ENCODE results near the gene MAGEC2. TPM values are rescaled to one million over a fixed set of nuclear protein-coding genes. Genes with fewer than 3 reads are reported as not detected.

Gene MAGEC2, protein sequence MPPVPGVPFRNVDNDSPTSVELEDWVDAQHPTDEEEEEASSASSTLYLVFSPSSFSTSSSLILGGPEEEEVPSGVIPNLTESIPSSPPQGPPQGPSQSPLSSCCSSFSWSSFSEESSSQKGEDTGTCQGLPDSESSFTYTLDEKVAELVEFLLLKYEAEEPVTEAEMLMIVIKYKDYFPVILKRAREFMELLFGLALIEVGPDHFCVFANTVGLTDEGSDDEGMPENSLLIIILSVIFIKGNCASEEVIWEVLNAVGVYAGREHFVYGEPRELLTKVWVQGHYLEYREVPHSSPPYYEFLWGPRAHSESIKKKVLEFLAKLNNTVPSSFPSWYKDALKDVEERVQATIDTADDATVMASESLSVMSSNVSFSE
- not detected in 3 replicates for polyA plus RNA-seq
- polyA plus RNA-seq (2011; ENCODE audit: low read depth) = not detected
- polyA plus RNA-seq (2011; cell fraction: cytosol; rRNA removed) = not detected in 2 replicates
- not detected in 2 replicates for polyA plus RNA-seq (2011; cell fraction: nucleus; rRNA removed)
- polyA plus RNA-seq (2012; ENCODE audit: low replicate concordance) = not detected in 2 replicates
- not detected in 3 replicates for polyA minus RNA-seq
- polyA minus RNA-seq (2011; cell fraction: cytosol; rRNA and poly(A)+ RNA removed) = not detected
- polyA minus RNA-seq (2011; cell fraction: nucleus; rRNA and poly(A)+ RNA removed) = not detected in 2 replicates

DNA sequence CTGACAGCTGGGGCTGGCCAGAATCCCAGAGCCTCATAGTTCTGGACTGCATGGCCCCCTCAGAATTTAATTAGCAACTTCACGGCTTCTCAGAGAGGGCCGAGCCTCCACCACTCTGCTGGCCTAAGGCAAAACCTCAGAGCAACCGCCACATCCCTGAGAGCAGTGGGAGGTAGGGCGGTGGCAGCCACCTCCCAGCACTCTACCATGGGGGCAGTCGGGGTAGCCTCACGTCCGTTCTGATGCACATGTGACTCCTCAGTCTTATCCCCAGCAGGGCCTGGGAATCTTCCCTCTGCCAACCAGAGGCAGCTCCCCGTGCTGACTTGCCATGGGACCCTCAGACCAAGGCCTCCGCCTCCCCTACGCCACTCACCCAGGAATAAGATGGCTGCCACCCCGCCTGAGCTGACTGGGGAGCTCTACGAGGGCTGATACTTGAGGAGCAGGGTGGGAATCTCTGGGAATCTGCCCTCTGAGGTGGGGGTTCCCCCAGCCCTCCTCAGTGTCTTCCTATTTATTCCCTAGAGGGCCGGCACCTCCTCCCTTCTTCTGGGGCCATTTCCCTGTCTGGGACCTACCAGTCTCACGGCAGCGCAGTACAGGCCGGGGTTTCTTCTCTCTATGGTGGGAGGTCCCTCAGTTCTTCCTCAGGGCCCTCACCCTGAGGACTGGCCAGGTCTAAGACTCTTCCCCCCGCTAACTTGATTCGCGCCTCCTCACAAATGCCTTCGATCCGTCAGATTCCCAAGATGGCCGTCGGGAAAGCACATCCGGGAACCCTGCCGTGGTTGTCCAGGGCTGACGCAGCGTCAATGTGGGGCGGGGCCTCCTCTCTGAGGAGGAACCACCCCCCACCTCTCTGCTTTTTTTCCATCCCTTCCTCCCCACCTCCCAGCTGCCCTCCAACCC is at the start of gene MAGEC2:
Gene MAGEC2, minus strand, starts transcription at position 769 of the 912 bp plus-strand sequence. CDS start 1,303 bp downstream, outside the sequence.
- Histone ChIP-seq H3K4me3 (ENCODE audit: control insufficient read depth in 2 of 3, extremely low read depth in 1 of 3, insufficient read depth in 2 of 3, low read depth in 1 of 3, low read length in 3 of 3) (no peak within 1 kb of the TSS), H3K36me3 (ENCODE audit: control insufficient read depth in 2 of 2, extremely low read depth in 1 of 2, insufficient read depth in 2 of 2, low read length in 2 of 2) (no peaks in the 10 kb centered on the region), H3K4me2 (ENCODE audit: control insufficient read depth, extremely low read depth, insufficient read depth, low read depth, low read length) (no peak within 1 kb of the TSS), H3K27ac (ENCODE audit: control insufficient read depth, insufficient read depth, low read length) (no peak within 1 kb of the TSS), H3K9me3 (ENCODE audit: control insufficient read depth, low read depth, low read length) (no peaks in the 10 kb centered on the region), H3K9me1 (ENCODE audit: control insufficient read depth, extremely low read depth, insufficient read depth, low read length) (no peaks in the 10 kb centered on the region), H4K20me1 (ENCODE audit: control insufficient read depth, extremely low read depth, insufficient read depth, low read length) (no peaks in the 10 kb centered on the region), H3K9ac (ENCODE audit: control insufficient read depth, extremely low read depth, insufficient read depth, low read length) (no peak within 1 kb of the TSS), H2AFZ (ENCODE audit: control insufficient read depth, low read length) (no peak within 1 kb of the TSS), H3K79me2 (ENCODE audit: control insufficient read depth, insufficient read depth, low read length) (no peaks in the 10 kb centered on the region), H3K4me1 (ENCODE audit: control insufficient read depth, extremely low read depth, insufficient read depth, low read length) (no peaks in the 10 kb centered on the region), H3K27me3 (ENCODE audit: control insufficient read depth, extremely low read depth, insufficient read depth, low read length) (no peaks in the 10 kb centered on the region)
- DNase-seq (ENCODE audit: low read depth, low spot score) (no peak), FAIRE-seq (no peak)
- TF ChIP-seq, protein P1, sequence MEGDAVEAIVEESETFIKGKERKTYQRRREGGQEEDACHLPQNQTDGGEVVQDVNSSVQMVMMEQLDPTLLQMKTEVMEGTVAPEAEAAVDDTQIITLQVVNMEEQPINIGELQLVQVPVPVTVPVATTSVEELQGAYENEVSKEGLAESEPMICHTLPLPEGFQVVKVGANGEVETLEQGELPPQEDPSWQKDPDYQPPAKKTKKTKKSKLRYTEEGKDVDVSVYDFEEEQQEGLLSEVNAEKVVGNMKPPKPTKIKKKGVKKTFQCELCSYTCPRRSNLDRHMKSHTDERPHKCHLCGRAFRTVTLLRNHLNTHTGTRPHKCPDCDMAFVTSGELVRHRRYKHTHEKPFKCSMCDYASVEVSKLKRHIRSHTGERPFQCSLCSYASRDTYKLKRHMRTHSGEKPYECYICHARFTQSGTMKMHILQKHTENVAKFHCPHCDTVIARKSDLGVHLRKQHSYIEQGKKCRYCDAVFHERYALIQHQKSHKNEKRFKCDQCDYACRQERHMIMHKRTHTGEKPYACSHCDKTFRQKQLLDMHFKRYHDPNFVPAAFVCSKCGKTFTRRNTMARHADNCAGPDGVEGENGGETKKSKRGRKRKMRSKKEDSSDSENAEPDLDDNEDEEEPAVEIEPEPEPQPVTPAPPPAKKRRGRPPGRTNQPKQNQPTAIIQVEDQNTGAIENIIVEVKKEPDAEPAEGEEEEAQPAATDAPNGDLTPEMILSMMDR (optimal IDR thresholded peaks at IDR 0.05 in 1 of 3, IDR thresholded peaks at IDR 0.05 in 1 of 3, conservative IDR thresholded peaks at IDR 0.05 in 1 of 3; ENCODE audit: extremely low read depth in 1 of 3, insufficient read depth in 2 of 3, low read length in 3 of 3) = no peak
- TF ChIP-seq EZH2 (IDR thresholded peaks at IDR 0.05; ENCODE audit: low read length) = no peak
- dilution Hi-C loops (cut with MboI; ENCODE audit: extremely low pct_ligation_motif_present, low sequenced_read_pairs) = no loop called here

DNA sequence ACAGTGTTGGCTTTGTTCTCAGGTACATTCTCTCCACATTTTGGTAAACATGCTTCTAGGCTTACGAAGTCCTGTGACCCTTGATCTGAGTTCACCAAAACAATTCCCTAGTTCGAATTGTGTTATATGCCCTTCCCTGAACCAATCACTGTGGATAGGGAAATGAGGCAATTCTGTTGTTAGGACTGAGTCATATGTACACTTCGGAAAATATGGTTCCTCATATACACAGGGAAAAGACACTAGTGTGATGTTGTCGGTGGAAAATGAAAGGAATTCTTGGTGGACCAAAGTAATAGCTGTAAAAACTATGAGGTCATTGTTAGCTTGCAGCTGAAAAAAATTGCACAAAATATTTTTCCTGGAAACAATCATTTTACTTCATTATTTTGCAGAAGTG is 46.6 kb upstream of the MAGEC2 start:
- Histone ChIP-seq H3K4me1 (ENCODE audit: control insufficient read depth, extremely low read depth, insufficient read depth, low read length) (peaks cover 20% of the 10 kb centered on the region), H3K27me3 (ENCODE audit: control insufficient read depth, extremely low read depth, insufficient read depth, low read length) (no peaks in the 10 kb centered on the region), H3K9me3 (ENCODE audit: control insufficient read depth, low read depth, low read length) (peaks cover 3% of the 10 kb centered on the region), H3K4me3 (ENCODE audit: control insufficient read depth in 2 of 3, extremely low read depth in 1 of 3, insufficient read depth in 2 of 3, low read depth in 1 of 3, low read length in 3 of 3) (no peak overlapping the region), H4K20me1 (ENCODE audit: control insufficient read depth, extremely low read depth, insufficient read depth, low read length) (no peaks in the 10 kb centered on the region), H2AFZ (ENCODE audit: control insufficient read depth, low read length) (no peak overlapping the region), H3K36me3 (ENCODE audit: control insufficient read depth in 2 of 2, extremely low read depth in 1 of 2, insufficient read depth in 2 of 2, low read length in 2 of 2) (no peaks in the 10 kb centered on the region), H3K27ac (ENCODE audit: control insufficient read depth, insufficient read depth, low read length) (peak overlapping the region; percentile 86), H3K4me2 (ENCODE audit: control insufficient read depth, extremely low read depth, insufficient read depth, low read depth, low read length) (no peak overlapping the region), H3K79me2 (ENCODE audit: control insufficient read depth, insufficient read depth, low read length) (no peaks in the 10 kb centered on the region), H3K9ac (ENCODE audit: control insufficient read depth, extremely low read depth, insufficient read depth, low read length) (no peak overlapping the region), H3K9me1 (ENCODE audit: control insufficient read depth, extremely low read depth, insufficient read depth, low read length) (no peaks in the 10 kb centered on the region)
- FAIRE-seq (peak; percentile 26), DNase-seq (ENCODE audit: low read depth, low spot score) (no peak)
- TF ChIP-seq, protein P1 (optimal IDR thresholded peaks at IDR 0.05 in 1 of 3, IDR thresholded peaks at IDR 0.05 in 1 of 3, conservative IDR thresholded peaks at IDR 0.05 in 1 of 3; ENCODE audit: extremely low read depth in 1 of 3, insufficient read depth in 2 of 3, low read length in 3 of 3) = no peak
- dilution Hi-C loops (cut with MboI; ENCODE audit: extremely low pct_ligation_motif_present, low sequenced_read_pairs) = no loop called here

All from keratinocyte (primary cell).